HG02852 (cell line): ENCODE data around the gene COBL.

ENCODE experiments used
- ATAC-seq: cut with Tn5 transposase; IDR thresholded peaks from one replicate; pipeline ENCODE4 v1.9.1; 2021; ENCODE audit warnings: mild to moderate bottlenecking, moderate library complexity; ENCODE audit not compliant: unreplicated experiment

Gene COBL

DNA sequence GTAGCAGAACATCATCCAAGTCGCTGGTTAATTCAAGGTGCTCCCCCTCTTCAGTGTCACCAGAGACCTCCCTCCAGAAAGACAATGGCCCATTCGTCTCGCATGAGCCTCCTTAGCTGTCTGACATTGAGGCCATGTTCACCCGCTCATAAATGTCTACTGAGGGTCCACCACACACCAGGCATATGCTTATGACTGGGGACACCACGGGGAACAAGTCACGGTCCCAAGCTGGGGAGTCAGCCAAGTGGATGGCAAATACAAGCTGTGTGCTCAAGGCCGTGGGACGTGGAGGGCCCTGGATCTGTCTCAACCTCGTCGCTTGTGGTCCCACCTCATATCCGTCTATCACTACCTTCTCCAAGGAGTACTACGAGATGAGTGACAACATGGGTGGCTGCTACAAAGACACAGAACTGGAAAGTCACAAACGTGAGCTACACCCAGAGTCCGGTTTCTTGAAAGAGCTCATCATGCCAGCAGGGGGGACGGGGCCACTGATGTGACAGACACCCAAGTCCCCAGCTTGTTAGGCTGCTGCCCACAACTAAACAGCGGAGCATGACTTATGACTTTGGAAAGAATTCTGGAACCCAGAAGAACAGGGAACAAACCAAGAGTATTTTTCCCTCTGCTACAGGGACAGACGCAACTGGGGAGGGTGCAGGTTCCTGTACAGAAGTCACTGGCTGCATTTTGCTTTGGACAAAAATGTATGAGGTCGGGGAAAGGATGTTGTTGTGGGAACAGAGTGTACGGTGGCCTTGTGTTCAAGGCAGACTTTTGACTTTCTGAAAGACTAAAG lies 189.6 kb downstream of the COBL start:
- no peak for ATAC-seq

DNA sequence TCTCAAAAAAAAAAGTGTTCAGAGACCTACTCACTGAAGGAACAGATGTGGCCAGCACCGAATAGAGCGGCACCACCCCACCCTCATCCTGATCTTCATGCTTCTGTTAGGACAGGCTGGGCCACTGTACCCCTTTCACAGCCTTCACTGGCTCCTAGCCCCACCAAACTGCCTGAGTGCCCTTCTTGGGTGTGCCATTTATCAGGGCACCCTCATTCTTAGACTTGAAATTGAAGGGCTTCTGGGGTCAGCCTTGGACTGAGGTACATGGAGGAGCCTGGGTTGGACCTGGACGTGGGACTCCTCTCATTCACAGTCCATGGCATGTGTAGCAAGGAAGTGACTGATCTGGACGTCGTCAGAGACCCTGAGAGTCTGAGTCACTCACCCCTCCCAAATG lies 190.3 kb downstream of the COBL start:
- no peak for ATAC-seq

DNA sequence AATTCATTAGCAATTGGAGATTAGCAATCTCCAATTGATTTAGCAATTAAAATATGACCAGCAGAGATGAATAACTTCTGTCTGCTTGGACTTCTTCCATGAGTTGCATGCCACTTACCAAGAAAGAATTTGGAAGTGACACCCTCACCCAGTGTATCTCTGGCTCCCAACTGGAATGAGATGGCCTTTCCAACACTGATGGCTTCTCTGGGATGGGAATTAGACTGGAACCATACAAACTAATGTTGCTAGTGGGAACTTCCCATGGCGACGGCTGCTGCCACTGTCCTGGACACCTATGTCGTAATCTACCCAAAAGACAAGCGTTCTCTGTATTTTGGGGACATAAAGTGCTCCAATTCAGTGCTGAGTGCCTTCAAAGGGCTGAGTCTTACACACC lies 192.3 kb downstream of the COBL start:
- no peak for ATAC-seq

DNA sequence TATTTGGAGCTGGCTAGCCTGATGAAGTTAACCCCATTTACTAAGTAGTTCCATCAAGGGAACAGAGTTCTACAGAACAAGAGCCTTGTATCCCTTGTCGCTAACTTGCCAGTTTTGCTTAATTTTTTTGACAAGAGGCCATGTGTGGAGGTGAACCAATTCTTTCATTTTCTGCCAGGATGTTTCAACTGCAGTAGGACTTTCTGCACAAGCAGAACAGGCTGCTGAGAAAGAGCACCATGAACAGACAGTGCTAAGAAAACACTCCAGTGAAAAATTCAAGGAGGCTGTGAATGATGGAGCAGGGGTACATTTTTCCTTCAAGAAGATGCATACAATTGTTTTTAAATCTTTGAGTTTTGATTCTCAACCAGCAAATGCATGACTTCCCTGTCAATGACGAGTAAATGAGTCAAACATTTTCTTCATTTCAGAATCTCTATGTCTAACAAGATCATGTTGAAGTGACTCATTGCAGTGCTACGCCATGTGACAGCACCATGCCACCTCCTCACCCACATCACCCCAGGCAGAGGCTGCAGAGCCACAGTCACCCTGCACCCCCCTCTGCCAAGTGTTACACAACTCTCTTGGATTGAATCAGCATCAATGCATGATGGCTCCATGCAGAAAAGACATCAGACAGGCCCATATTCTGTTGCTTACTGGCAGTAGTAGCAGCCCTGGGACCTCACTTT lies 193.1 kb downstream of the COBL start:
- no peak for ATAC-seq

DNA sequence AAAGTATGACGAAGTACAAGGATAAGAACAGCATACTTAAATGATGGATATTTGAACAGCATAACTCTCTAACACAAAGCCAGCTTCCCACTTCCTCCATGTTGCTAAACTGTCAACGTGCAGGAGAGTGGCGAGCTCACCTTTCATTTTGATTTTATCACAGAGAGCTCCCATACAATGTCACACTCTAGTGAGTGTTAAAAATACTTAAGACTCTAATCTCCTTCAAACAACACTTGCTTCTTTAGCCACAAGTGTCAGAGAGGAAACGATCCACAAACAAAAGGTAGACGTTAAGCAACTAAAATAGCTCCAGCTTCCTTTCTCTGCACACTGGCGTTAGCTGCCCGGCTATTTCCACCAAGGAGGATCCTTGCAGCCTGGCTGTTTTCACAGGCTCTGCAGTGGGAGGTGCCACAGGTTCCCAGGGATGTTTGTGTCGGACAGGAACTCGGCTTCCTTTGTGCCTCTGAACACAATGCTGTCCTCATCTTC lies 194.6 kb downstream of the COBL start:
- ATAC-seq: no peak

DNA sequence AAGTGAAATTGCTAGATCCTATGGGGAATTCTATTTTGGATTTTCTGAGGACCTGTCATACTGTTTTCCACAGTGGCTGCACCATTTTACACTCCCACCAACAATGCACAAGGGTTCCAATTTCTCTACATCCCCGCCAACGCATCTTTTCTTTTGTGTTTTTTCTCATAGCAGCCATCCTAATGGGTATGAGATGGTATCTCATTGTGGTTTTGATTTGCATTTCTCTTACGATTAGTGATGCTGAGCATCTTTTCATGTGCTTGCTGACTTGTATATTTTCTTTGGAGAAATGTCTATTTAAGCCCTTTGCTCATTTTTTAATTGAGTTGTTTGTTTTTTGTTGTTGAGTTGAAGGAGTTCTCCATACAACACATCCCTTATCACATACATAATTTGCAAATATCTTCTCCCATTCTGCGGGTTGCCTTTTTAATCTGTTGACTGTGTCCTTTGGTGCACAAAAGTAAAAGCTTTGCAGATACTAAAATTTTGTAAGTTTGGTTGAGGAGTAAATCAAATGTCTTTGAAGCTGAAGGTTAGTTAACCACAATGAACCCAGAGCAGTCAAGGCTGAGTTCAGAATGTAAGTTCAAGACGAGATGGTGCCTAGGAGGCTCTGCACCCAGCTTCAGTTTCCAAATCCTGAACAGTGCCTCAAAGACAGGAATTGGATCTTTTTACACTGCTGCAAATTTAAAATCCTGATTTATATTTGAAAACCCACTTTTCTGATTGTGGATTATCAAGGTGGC lies 195.4 kb downstream of the COBL start:
- no peak for ATAC-seq

DNA sequence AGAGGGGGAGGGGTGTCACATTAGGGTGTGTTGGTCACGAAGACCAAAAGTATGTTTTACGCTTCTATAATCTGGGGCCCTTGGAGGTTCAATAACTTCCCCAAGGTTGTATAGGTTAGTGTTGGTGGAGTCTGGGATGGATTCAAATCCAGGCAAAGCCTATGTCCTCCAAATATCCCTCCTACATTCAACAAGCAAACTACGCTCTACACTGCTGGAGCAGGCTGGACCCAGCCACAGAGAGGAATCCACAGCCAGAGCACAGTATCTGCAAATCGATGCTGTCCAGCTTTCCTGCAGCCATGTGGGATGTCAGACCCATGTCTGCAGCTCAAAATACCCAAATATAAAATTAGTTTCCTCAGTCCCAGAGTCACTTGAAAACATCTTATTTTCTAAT lies 198.0 kb downstream of the COBL start:
- no peak for ATAC-seq

DNA sequence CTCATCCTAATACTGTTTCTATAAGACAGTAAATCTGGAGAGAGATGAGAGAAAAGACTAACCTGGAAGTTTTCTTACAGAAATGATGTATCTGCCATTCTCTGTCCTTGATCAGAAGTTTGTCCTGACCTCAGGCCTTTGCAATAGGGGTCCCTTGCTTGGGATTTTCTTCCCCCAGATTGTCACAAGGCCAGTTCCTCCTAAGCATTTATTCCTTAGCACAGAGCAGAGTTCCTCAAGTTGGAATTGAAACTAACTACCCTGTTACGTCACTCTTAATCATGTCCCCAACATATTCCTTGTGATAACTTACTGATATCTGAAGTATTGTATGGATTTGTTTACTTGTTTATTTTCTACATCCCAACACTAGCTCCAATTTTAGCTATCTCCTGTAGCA lies 202.1 kb downstream of the COBL start:
- ATAC-seq: no peak

DNA sequence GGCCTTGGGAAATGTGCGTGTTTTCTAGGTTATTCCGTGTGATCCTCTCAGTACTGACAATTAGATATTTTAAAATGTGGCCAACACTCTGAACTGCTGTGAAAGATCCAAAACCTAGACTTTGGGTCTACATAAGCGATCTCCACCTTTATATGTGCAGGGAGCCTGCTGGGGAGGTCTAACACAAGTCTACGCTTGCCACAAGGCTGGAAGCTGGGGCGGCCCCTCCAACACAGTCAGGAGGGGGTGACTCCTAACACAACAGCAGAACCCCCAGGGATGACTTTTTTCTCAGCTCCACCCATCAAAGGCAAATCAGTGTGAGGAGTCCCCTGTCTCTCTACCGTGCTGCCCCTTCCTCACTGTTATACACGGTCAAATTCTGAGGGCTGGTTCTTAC lies 202.6 kb downstream of the COBL start:
- no peak for ATAC-seq

DNA sequence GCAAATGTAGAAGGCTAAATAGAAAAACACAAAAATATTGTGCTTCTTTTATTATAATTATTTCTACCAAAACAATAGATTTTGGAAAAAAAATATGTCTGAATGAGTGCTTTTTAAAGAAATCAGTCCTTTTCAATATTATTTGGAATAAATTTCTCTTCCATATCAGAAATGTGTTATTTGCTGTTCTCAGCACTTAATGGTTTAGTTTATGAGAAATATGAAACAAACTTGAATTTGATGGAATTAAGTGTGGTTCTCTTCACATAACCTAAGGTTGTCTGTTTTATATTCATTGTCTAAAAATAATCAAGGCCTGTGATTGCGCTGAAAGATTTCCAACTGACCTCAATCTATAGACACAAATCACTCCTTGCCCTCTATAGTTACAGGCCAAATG lies 203.0 kb downstream of the COBL start:
- no peak for ATAC-seq

DNA sequence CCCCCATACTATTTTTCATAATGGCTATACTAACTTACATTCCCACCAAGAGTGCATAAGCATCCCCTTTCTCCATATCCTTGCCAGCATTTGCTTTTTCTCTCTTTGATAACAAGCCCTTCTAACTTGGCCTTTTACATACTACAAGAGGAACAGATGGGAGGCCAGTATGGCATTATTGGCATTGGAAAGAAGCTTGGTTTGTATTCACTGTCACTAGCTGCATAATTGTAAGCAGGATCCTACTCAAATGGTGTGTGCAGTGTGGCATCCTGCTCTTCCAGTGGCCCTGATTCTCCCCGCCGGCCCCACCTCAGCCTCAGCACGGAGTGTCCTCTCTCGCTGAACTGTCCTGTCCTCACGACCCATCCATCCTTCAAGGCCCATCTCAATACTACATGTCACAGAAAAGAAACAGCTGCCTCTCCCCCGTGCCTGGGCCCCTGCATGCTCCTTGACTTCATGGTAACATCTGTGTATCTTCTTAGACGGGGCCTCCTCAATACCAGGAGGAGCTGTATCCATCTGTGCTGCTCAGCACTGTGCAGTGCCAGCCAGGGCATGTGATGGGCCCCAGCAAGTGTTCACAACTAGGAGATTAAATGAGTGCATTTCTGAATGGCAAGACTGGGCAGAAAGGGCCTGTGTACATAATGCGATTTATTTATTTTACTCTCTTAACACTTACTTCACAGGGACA lies 205.2 kb downstream of the COBL start:
- ATAC-seq: no peak

DNA sequence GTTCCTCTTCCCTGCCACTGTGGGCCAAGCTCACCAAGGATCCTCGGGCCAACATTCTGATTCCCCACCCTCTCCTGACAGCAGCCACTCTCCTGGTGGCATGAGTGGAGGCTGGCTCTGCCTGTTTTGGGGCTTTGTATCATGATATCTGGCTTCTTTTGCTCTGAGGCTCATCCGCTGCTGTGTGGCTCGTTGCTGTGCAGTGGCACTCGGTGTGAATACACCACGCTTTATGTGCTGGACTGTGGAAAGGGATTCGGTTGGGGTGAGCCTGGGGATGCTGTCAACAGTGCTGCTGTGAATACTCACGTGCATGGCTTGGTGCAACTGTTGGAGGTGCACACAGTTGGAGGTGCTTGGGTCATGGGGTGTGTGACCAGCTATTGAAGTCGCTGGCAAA lies 208.5 kb downstream of the COBL start:
- no peak for ATAC-seq

DNA sequence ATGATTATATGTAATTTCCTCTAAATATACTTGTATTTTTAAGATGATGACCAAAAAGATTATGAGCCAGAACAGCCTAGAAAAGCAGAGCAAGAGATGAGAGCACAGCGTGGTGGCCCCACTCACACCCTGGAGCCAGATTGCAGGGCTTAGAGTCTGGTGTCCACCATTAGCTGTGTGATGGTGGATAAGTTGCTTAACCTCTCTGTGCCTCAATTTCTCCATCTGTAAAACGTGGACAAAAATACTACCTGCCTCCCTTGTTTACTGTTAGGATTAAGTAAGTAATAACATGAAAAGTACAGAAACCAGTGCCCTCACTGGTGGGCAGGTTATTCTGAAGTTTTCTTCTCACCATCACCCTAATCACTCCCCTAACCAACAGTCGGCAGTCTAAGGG lies 212.3 kb downstream of the COBL start:
- ATAC-seq: no peak

DNA sequence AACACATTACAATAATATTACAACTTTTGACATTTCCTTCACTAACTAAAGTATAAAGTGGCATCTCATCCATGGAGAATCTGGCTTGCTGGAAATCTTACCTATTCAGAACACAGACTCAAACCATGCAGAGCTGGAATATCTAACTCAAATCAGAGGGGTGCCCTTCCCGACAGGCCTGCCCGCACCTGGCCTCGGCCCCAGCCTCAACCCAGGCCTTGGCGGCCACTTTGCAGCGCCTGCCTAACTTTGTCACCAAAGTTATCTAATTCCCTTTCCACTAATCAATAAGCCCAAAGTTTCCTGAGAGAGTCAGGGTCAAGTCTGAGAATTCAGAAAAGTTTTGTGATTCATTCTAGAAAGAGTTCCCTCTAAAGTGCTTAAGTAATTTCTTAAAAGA lies 212.9 kb downstream of the COBL start:
- no peak for ATAC-seq

DNA sequence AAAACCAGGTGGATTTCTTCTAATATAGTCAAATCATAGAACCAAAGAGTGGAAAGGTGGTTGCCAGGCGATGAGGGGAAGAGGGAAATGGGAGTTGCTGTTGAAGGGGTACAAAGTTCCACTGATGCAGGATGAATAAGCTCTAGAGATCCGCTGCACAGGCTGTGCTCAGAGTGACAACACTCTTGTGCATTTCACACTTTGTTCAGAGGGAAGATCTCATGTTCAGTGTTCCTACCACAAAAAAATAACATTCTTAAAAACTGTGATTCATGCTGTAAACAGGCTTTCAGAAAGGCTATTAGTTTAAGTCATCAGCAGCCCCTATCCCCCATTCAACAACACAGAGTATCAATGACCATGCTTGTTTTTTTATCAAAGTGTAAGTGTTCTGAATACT lies 213.8 kb downstream of the COBL start:
- ATAC-seq: no peak

DNA sequence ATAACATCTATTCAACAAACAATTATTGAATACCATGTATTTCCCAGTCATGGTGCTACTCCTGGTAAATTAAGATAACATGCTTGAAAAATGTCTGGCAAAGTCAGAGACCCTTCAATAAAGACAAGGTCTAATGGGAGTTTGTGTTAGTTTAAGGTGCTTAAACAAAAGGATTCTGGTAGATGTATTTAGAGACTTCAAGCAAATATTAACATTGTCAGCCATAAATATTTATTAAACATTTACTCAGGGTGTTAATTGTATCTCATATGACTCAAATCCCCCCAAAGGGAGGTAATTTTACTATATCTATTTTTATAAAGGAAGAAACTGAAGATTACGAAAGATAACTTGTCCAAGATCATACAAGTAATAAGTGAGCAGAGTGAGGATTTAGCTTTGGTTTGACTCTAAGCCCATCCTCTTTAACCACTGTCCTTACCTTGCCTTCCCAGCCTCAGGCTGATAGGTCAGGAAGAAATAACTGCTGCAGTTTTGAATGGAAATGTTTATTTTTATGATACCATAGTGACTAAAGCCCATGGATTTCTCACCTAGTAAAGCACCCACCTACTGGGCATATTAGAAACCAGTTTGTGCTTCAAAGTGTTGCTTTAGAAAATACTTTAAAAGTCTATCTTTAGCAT lies 215.4 kb downstream of the COBL start:
- ATAC-seq: no peak

DNA sequence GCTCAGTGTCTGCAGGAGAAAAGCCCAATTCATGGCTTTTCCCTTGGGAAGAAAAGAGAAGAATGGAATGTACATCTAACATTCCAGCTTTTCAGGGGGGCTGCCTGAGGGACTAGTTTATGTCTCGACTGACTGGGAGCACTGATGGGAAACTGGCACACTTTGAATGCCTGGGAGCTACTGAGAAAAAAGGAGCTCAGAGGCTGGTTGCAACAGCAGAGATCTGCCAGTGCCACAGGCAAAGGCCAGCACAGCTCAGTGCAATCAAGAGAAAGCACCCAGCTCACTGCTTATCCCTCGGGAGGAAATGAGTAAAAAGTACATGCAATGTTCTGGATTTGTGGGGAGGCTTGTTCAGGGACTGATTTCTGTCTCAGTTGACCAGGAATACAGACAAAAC lies 226.2 kb downstream of the COBL start:
- ATAC-seq: no peak

DNA sequence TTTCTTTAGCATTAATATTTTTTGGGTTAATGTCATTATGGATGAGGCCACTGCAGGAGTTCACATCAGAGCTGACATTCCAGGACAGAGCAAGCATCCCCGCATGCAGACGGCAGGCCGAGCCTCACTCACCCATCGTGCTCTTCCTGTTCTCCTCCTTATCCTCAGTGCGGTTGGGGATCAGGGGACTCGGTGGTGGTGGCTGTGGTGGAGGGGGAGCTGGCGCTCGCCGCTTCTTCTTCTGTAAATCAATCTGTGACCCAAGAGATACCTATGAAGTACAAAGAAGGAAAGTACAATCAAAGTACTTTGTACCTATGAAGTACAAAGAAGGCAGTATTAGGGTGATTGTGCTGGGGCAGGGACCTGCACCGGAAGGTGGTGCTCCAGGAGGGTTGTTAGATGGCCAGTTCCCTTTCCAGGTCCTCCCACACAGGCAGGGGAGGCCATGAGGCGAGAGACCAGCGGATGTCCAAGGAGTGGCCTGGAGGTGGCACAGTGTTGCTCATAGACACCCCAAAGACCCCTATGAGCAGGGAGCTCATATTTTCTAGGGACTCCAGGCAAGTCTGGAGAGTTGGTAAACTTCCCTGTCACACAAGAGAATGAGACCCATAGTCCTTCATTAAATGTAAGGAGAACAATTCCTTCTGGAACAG lies 231.4 kb downstream of the COBL start:
- no peak for ATAC-seq

DNA sequence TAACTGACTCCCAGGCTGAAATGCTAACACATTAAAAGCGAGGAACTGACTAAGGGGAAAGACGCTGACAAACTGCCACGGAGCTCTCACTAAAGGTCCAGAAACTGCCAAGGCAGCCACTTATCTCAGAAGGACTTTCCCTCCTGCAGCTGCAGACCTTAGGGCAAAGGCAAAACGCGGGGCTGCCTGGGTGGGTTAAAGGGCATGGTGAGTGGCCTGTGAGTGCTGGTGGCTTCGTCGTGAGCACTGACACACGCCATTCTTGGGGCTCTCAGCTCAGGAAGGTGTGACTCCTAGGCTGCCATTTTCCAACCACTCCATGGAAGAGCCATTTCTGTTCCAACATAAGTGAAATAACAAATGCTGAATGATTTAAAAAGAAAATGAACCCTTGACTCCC lies 232.5 kb downstream of the COBL start:
- ATAC-seq: no peak

DNA sequence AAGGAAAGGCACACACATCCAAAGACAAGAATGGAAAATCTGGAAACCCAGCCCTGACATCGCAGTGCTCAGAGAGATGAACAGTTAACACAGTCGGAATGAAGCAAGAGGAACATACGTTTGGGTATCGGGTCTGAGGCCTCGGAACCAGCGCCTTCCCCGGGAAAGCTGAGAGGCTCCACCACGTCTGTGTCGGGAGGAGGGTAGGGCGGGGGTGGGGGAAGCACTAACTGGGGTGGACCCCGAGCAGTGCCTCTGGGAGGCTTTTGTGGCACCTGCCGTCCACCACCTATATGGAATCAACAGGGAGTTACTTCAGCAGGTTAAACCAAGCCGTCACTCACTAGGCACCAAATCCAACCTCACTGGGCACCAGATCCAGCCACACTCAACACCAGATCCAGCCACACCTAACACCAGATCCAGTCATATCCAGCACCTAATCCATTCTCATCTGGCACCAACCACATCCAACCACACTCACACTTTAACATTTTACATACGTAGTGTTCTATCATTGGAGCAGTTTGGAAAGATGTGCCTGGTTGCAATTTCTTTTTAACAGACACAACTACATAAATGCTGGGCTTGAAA lies 233.6 kb downstream of the COBL start:
- no peak for ATAC-seq
